ENCODE measurements around the gene NANOG. TPM values are rescaled to one million over a fixed set of nuclear protein-coding genes. Genes with fewer than 3 reads are reported as not detected.

NANOG gene
- total and polyA plus RNA-seq, 2 of the 8 experiments (the other 6 are each of a cell fraction or from before 2014, with no cell fraction given) = 53.7 to 231 TPM

- H3K9me3 ChIP-seq (ENCODE audit: insufficient read depth in 2 of 2, low read depth in 1 of 2, low read length in 1 of 2) = no peaks in the 10 kb centered on the region
- WGBS, 2 experiments (ENCODE audit: extremely low coverage in 1 of 2, insufficient coverage in 1 of 2, insufficient read length in 1 of 2, insufficient replicate concordance in 2 of 2, low coverage in 1 of 2, low lambda C conversion rate in 2 of 2, missing lambda C conversion rate in 1 of 2) = 81% methylated on average over 5 of the region's 5 CpGs; no CpG with 5 or more reads in 1 of the 2 experiments
- CTCF ChIA-PET (ENCODE audit: partially characterized antibody) = interaction anchor here (0.6 to 3.5 kb wide), 3 partner anchors 12 to 234 kb away, joined by 3 to 15 read pairs (median 3); no protein-coding TSS in a partner anchor
Measured at GRCh38 chr12:7844116-7844515, 54.9 kb downstream of the NANOG start.

More at GRCh38 chr12:7844116-7844515, 54.9 kb downstream of the NANOG start:
- Histone ChIP-seq H3K79me2 (ENCODE audit: control insufficient read depth in 1 of 2, insufficient read depth in 2 of 2, low read length in 2 of 2) (no peaks in the 10 kb centered on the region), H4K8ac (ENCODE audit: extremely low read depth, insufficient read depth, low read length) (no peak overlapping the region), H3K27me3 (replicated peaks in 1 of 4; ENCODE audit: control insufficient read depth in 3 of 4, extremely low read depth in 1 of 4, insufficient read depth in 3 of 4, low read length in 3 of 4) (no peaks in the 10 kb centered on the region), H4K5ac (ENCODE audit: insufficient read length, low read depth, low read length) (no peak overlapping the region), H3K23me2 (ENCODE audit: low read depth, low read length) (no peaks in the 10 kb centered on the region), H3K23ac (ENCODE audit: insufficient read length) (no peak overlapping the region), H3K27ac (ENCODE audit: low read depth, low read length) (no peak overlapping the region), H3K4me3 (ENCODE audit: extremely low read depth in 1 of 4, insufficient read depth in 2 of 4, low read depth in 3 of 4, low read length in 4 of 4) (no peak overlapping the region), H2BK5ac (ENCODE audit: low read depth, low read length) (no peak overlapping the region), H2BK12ac (ENCODE audit: low read depth, low read length) (no peak overlapping the region), H3K56ac (replicated peaks; ENCODE audit: insufficient read length, low read depth, low read length) (no peak overlapping the region), H4K91ac (replicated peaks; ENCODE audit: insufficient read length, low read length) (no peak overlapping the region), H3K9ac (replicated peaks in 1 of 4; ENCODE audit: extremely low read depth in 1 of 4, low read depth in 3 of 4, low read length in 3 of 4) (no peak overlapping the region), H3K4me2 (ENCODE audit: insufficient read depth in 1 of 2, low read depth in 2 of 2, low read length in 2 of 2) (no peak overlapping the region), H2AK5ac (ENCODE audit: low read depth, low read length) (no peak overlapping the region), H3K36me3 (ENCODE audit: control insufficient read depth in 2 of 4, insufficient read depth in 4 of 4, low read length in 3 of 4) (no peaks in the 10 kb centered on the region), H2BK20ac (ENCODE audit: low read length) (0 out of 2 replicates have a peak overlapping the region, but pooled peaks have one; percentile 6), H3K14ac (ENCODE audit: insufficient read length) (no peak overlapping the region), H3K4ac (replicated peaks; ENCODE audit: insufficient read length, low read depth, low read length) (no peak overlapping the region), H3K18ac (ENCODE audit: extremely low read depth, low read length) (no peak overlapping the region), H3K79me1 (ENCODE audit: low read depth, low read length) (no peaks in the 10 kb centered on the region), H3K4me1 (replicated peaks in 1 of 4; ENCODE audit: control insufficient read depth in 3 of 4, insufficient read depth in 4 of 4, low read length in 3 of 4) (peaks cover 0 to 5% (median 3%) of the 10 kb centered on the region in 4 experiments; a peak in 3 of 7 replicates), H2BK15ac (ENCODE audit: low read length) (no peak overlapping the region), H4K20me1 (replicated peaks in 1 of 2; ENCODE audit: control insufficient read depth in 1 of 2, insufficient read depth in 2 of 2, low read length in 2 of 2) (no peaks in the 10 kb centered on the region), H2BK120ac (replicated peaks; ENCODE audit: low read depth, low read length) (no peak overlapping the region), H2AFZ (ENCODE audit: low read length) (no peak overlapping the region)
- POLR2A ChIA-PET (ENCODE audit: partially characterized antibody) = interaction anchor here (1.0 kb wide), 1 partner anchor 62 kb away, joined by 3 read pairs; no protein-coding TSS in a partner anchor
- DNase-seq (ENCODE audit: low read depth in 1 of 2, low spot score in 2 of 2) (no peak), FAIRE-seq (no peak)
- TF ChIP-seq EP300 (IDR thresholded peaks at IDR 0.05; ENCODE audit: borderline replicate concordance in 1 of 2, low read depth in 2 of 2, low read length in 2 of 2) = no peak
- no peak for TF ChIP-seq RBBP5 (IDR thresholded peaks at IDR 0.05; ENCODE audit: borderline replicate concordance, low read depth, low read length)
- no peak for TF ChIP-seq KDM4A (IDR thresholded peaks at IDR 0.05; ENCODE audit: low read depth, low read length, severe bottlenecking)
- no peak for TF ChIP-seq TEAD4 (IDR thresholded peaks at IDR 0.05; ENCODE audit: low read depth, low read length)

Measured in H1 (cell line).